RWPE1 (cell line): ENCODE results near the gene PGAM5.

Experiments
- CTCF ChIA-PET: fragments of 350-600 bp; sonication (Branson Sonifier 250); formaldehyde crosslinking; extraction: SDS; loops from one replicate; lab custom pipeline; 2021; lab: Yijun Ruan, JAX
- POLR2A ChIA-PET: fragments of 400-600 bp; formaldehyde crosslinking; extraction: SDS; loops from one replicate; lab custom pipeline; 2020; ENCODE audit warnings: antibody characterized with exemption; ENCODE audit not compliant: low non-redundant PET; lab: Yijun Ruan, JAX
- DNase-seq: peaks from one replicate; pipeline ENCODE4 v3.0.0; 2012; ENCODE audit warnings: low spot score
- H3K27ac ChIP-seq: fragments of 450-650 bp; 2 replicates; pipeline ENCODE4 v1.5.1; 2017
- TF ChIP-seq, protein P1 (sequence below): fragments of 450-650 bp; conservative IDR thresholded peaks from 2 replicates; pipeline ENCODE4 v1.5.1; 2017; ENCODE audit warnings: low read depth, mild to moderate bottlenecking

The PGAM5 gene

DNA sequence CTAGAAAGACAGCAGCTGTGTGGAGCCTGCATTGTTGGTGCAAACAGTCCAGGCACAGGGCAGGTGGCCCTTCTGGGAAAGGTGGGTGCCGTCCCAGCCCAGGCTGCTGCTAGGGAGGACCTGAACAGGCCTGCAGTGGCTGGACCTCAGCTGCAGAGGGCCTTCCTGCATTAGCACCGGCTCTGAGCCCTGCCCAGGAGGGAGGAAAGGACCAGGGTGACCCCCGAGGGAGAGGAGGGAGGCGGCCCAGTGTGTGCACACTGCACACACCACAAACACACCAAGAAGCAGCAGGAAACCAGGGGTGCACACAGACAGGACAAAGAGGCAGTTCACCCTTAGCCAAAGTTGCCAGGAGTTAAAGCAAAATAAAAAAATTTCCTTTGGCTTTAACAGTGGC, 8.0 kb upstream of the PGAM5 start:
- CTCF ChIA-PET: interaction anchor here (0.6 to 0.7 kb wide), 2 partner anchors 15 to 176 kb away, joined by 3 read pairs; no protein-coding TSS in a partner anchor
- H3K27ac ChIP-seq: peak overlapping the region; percentile 8; the same call in 1 of the 2 replicates
- POLR2A ChIA-PET: no interaction called here
- no peak for DNase-seq
- TF ChIP-seq, protein P1, sequence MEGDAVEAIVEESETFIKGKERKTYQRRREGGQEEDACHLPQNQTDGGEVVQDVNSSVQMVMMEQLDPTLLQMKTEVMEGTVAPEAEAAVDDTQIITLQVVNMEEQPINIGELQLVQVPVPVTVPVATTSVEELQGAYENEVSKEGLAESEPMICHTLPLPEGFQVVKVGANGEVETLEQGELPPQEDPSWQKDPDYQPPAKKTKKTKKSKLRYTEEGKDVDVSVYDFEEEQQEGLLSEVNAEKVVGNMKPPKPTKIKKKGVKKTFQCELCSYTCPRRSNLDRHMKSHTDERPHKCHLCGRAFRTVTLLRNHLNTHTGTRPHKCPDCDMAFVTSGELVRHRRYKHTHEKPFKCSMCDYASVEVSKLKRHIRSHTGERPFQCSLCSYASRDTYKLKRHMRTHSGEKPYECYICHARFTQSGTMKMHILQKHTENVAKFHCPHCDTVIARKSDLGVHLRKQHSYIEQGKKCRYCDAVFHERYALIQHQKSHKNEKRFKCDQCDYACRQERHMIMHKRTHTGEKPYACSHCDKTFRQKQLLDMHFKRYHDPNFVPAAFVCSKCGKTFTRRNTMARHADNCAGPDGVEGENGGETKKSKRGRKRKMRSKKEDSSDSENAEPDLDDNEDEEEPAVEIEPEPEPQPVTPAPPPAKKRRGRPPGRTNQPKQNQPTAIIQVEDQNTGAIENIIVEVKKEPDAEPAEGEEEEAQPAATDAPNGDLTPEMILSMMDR: no peak

DNA sequence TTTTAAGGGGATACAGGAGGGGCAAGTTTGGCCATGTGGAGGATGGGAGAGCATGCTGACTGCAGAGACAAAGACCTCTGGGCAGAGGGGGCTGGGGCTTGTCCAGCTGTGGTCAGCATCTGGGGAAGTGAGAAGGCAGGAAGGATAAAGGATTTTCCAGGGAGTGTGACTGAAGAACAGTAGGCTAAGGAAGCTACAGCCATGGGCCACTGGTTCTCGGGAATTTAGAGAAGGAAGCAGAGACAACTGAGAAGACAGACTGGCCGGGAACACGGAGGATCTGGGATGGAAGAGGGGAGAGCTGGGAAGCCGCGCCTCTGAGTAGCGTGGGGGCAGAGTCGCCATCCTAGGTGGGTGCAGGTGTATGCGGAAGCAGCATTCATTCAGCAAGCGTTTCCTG, 7.0 kb upstream of the PGAM5 start:
- ChIA-PET POLR2A (no interaction called here), CTCF (no interaction called here)
- TF ChIP-seq, protein P1: no peak
- no peak for DNase-seq
- H3K27ac ChIP-seq: peak overlapping the region; percentile 30

DNA sequence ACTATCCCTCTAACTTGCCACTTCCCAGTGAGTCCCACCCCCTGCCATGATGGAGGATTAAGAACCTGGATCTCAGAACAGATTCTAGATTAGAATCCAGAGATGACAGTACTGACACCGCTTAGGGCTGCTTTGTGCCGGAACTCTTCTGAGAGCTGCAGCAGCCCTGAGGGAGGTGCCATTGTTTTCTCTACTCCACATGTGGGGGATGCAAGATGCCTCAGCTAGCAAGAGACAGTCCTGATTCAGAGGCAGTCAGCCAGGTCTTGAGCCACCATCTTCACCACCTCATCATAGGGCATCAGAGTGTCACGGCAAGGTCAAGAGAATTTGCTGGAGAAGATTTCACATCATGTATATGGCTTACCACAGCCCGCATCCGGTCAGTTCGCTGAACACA, 3.4 kb upstream of the PGAM5 start:
- DNase-seq: no peak
- CTCF ChIA-PET: no interaction called here
- POLR2A ChIA-PET: no interaction called here
- H3K27ac ChIP-seq: no peak overlapping the region
- TF ChIP-seq, protein P1: no peak

DNA sequence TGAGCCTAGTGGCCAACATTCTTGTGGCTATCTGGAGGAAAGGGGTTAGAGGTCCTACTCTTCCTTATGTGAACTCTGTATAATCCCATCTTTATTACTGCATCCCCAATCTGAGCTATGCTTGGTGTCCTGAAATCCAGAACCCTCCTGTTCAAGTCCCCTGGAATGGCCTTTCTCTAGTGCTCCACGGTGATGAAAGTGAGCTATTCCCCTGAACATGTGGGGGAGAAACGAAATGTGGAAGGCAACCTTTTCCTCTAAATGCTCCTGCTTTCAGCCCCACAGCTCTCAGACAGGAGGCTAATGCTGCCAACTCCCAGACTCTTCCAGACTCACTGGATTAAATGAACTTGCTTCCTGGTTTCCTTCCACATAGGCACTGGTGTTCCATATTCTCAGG, 2.5 kb upstream of the PGAM5 start:
- POLR2A ChIA-PET: interaction anchor here (0.8 kb wide), 1 partner anchor 14 kb away, joined by 3 read pairs; no protein-coding TSS in a partner anchor
- TF ChIP-seq, protein P1: no peak
- no peak overlapping the region for H3K27ac ChIP-seq
- no peak for DNase-seq
- CTCF ChIA-PET: no interaction called here

DNA sequence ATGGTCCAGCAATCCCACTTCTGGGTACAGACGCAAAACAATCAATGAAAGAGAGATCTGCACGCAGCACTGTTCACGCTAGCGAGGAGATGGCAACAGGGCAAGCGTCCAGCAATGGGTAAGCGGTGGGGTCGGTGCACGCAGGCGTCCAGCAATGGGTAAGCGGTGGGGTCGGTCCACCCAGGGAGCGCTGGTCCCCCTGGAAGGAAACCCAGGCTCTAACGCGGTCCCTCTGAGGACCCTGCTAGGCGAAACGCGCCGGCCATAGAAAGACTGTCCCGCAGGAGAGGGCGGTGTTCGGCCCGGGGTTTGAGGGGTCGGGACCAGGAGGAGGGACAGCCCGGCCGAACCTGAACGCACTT, 618 bp upstream of the PGAM5 start:
- ChIA-PET CTCF (interaction anchor here (0.9 kb wide), 1 partner anchor 32 kb away, joined by 3 read pairs; no protein-coding TSS in a partner anchor), POLR2A (no interaction called here)
- TF ChIP-seq, protein P1: no peak
- peak overlapping the region; percentile 90 for H3K27ac ChIP-seq
- DNase-seq: no peak

DNA sequence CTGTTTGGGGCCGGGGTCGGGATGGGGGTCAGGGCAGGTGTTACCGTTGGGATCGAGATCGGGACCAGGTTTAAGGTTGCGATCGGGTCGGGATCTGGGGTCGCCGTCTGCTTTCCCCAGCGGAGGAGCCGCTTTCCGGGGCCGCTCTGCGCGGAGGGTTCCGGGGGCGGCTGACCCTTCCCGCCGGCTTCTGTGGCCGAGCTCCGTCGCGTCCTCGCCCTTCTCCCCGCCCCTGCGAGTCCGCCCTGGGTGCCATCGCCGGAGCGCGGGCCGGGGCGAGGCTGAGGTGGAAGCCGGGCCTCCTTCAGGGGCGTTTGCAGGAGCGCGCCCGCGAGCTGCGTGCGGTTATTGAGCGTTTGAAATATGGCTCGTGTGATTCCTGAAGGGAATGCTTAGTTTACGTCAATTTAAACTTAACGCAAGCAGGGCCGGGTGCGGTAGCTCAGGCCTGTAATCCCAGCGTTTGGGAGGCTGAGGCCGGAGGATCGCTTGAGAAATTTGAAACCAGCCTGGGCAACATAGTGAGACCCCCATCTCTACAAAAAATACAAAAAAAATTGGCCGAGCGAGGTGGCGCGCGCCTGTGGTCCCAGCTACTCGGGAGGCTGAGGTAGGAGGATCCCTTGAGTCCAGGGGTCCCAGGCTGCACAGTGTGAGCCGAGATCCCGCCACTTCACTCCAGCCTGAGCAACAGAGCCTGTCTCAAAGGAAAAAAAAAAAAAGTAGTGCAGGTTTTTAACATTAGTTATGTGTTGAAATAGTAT, 620 bp downstream of the PGAM5 start:
- ChIA-PET CTCF (no interaction called here), POLR2A (no interaction called here)
- H3K27ac ChIP-seq: peak overlapping the region; percentile 90
- DNase-seq: no peak
- TF ChIP-seq, protein P1: no peak
